PC-3 (cell line): ENCODE measurements around the gene SAMD14.

Experiments
- EZH2 ChIP-seq: fragments of 300-600 bp; sonication (generic); IDR thresholded peaks from one replicate; pipeline ENCODE4 v1.6.1; 2017; ENCODE audit warnings: antibody characterized with exemption, mild to moderate bottlenecking, low read length; ENCODE audit not compliant: unreplicated experiment
- TF ChIP-seq, protein P1 (sequence below): fragments of 300-600 bp; sonication (generic); conservative IDR thresholded peaks from 2 replicates; pipeline ENCODE4 v1.5.1; 2017; ENCODE audit warnings: antibody characterized with exemption, low read depth, mild to moderate bottlenecking, low read length

DNA sequence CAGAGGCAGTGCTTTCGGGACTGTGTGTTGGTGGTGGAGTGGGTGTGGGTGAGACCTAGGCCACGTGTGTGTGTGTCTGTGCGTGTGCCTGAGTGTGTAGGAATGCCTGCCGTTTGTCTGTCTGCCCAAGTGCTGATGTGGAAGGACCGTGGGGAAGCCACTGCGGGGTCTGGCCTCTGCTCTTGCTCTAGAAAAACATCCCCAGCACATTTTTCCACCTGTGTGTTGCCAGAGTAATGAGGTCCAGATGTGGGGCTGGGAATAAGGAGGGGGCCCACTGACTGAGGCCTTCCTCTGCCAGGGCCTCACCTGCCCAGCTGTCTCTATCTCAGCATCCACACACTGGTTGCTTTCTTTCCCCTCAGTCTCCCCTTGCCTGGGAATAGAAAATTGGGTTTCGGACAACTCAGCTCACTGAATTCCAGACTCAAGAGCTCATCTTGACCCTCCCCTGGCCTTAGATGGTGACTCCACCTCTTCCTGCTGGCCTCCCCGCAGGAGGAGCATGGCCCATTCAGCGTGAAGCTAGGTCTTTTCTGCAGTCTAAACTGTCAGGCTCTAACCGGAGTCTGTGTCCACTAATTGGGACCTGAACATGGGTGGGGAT lies 43.5 kb upstream of the SAMD14 start:
- TF ChIP-seq, protein P1, sequence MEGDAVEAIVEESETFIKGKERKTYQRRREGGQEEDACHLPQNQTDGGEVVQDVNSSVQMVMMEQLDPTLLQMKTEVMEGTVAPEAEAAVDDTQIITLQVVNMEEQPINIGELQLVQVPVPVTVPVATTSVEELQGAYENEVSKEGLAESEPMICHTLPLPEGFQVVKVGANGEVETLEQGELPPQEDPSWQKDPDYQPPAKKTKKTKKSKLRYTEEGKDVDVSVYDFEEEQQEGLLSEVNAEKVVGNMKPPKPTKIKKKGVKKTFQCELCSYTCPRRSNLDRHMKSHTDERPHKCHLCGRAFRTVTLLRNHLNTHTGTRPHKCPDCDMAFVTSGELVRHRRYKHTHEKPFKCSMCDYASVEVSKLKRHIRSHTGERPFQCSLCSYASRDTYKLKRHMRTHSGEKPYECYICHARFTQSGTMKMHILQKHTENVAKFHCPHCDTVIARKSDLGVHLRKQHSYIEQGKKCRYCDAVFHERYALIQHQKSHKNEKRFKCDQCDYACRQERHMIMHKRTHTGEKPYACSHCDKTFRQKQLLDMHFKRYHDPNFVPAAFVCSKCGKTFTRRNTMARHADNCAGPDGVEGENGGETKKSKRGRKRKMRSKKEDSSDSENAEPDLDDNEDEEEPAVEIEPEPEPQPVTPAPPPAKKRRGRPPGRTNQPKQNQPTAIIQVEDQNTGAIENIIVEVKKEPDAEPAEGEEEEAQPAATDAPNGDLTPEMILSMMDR = no peak
- TF ChIP-seq EZH2 = no peak
